GM18868 (cell line): ENCODE data around the gene LMTK2.
"Not testable (repeated sequence)": the region's sequence is repeated elsewhere in the genome, so short reads cannot be mapped to it uniquely, and the experiment has no call there.

Experiments used
- ATAC-seq: cut with Tn5 transposase; IDR thresholded peaks from one replicate; pipeline ENCODE4 v1.9.1; 2021; ENCODE audit warnings: mild to moderate bottlenecking, moderate library complexity; ENCODE audit not compliant: unreplicated experiment

Gene LMTK2

GRCh38 chr7:98102170-98102569 is 4.5 kb upstream of the LMTK2 start:
- no peak for ATAC-seq

GRCh38 chr7:98105942-98106544 is 619 bp upstream of the LMTK2 start:
- ATAC-seq, result peak; percentile 1

- ATAC-seq, result no peak
Observed at GRCh38 chr7:98107313-98107721, 655 bp downstream of the LMTK2 start.

- ATAC-seq, result no peak
Observed at GRCh38 chr7:98110249-98111022, 3.8 kb downstream of the LMTK2 start.

GRCh38 chr7:98112077-98112476 is 5.4 kb downstream of the LMTK2 start:
- ATAC-seq, result no peak

GRCh38 chr7:98115746-98116525 is 9.3 kb downstream of the LMTK2 start:
- no peak for ATAC-seq

GRCh38 chr7:98116656-98117461 is 10.2 kb downstream of the LMTK2 start:
- ATAC-seq, result no peak

GRCh38 chr7:98119256-98119918 is 12.7 kb downstream of the LMTK2 start:
- ATAC-seq, result no peak

- no peak for ATAC-seq
Observed at GRCh38 chr7:98120559-98120958, 13.9 kb downstream of the LMTK2 start.

- not testable (repeated sequence) for ATAC-seq
Observed at GRCh38 chr7:98121388-98121787, 14.7 kb downstream of the LMTK2 start.

GRCh38 chr7:98123365-98123696 is 16.7 kb downstream of the LMTK2 start:
- no peak for ATAC-seq

GRCh38 chr7:98125759-98126158 is 19.1 kb downstream of the LMTK2 start:
- ATAC-seq, result no peak

- ATAC-seq, result no peak
Observed at GRCh38 chr7:98126311-98127142, 19.9 kb downstream of the LMTK2 start.

GRCh38 chr7:98128346-98128745 is 21.7 kb downstream of the LMTK2 start:
- ATAC-seq, result no peak

- ATAC-seq, result no peak
Observed at GRCh38 chr7:98130959-98131358, 24.3 kb downstream of the LMTK2 start.

GRCh38 chr7:98133181-98133580 is 26.5 kb downstream of the LMTK2 start:
- peak; percentile 73 for ATAC-seq

- peak; percentile 16 for ATAC-seq
Observed at GRCh38 chr7:98133621-98134303, 27.1 kb downstream of the LMTK2 start.

GRCh38 chr7:98134420-98135228 is 28.0 kb downstream of the LMTK2 start:
- no peak for ATAC-seq
